Endothelial cell of umbilical vein (primary cell): ENCODE data around the gene RAB36. TPM values are rescaled to one million over a fixed set of nuclear protein-coding genes. Genes with fewer than 3 reads are reported as not detected.

Experiments
- BruUV-seq: library from RNA; stranded (reverse); fragments of 400-500 nt; replicated peaks from 2 replicates; lab custom pipeline; 2021; lab: Mats Ljungman, UMichigan
- CTCF ChIA-PET: fragments of 300-600, 350-600 bp; sonication (Branson Sonifier 250); formaldehyde crosslinking; loops from one replicate; lab custom pipeline; 2021; ENCODE audit warnings: antibody characterized with exemption, inconsistent platforms; lab: Charles Lee
- POLR2A ChIA-PET: fragments of 300-600, 350-600 bp; sonication (Branson Sonifier 250); formaldehyde crosslinking; loops from one replicate; lab custom pipeline; 2021; ENCODE audit warnings: antibody characterized with exemption, inconsistent platforms; lab: Charles Lee
- DNase-seq: peaks from one replicate; pipeline ENCODE4 v3.0.0-alpha.2; 2011; ENCODE audit warnings: low read depth, low spot score
- FAIRE-seq: peaks from 2 replicates; lab custom pipeline; 2011; peaks lifted over from hg19 to GRCh38; lab: Jason Lieb, UNC
- H2AFZ ChIP-seq: 2 replicates; pipeline ENCODE4 v1.6.0; 2012; ENCODE audit warnings: low read depth, low read length, control low read depth, inconsistent platforms
- H3K27ac ChIP-seq: 2 replicates; pipeline ENCODE4 v1.5.1; 2011; ENCODE audit warnings: low read depth, mild to moderate bottlenecking, control low read depth, low read length, moderate library complexity; ENCODE audit not compliant: insufficient read depth
- H3K27me3 ChIP-seq, 2 experiments: 2 replicates each; pipeline versions ENCODE4 v1.6.0 to v1.6.1; 2011; ENCODE audit warnings: low read length in 2 of 2, mixed read lengths in 1 of 2; ENCODE audit not compliant: control insufficient read depth in 2 of 2, insufficient read depth in 2 of 2
- H3K36me3 ChIP-seq, 2 experiments: 2 replicates in 1 of 2; 3 replicates in 1 of 2; pipeline ENCODE4 v1.5.1; 2011; ENCODE audit warnings: low read length in 2 of 2, mild to moderate bottlenecking in 1 of 2, moderate library complexity in 1 of 2; ENCODE audit not compliant: control insufficient read depth in 2 of 2, insufficient read depth in 2 of 2; ENCODE audit errors: extremely low read depth in 1 of 2
- H3K4me1 ChIP-seq: 3 replicates; pipeline ENCODE4 v1.5.1; 2011; ENCODE audit warnings: mild to moderate bottlenecking, low read length; ENCODE audit not compliant: control insufficient read depth, insufficient read depth; ENCODE audit errors: extremely low read depth
- H3K4me2 ChIP-seq: 2 replicates; pipeline ENCODE4 v1.6.1; 2011; ENCODE audit warnings: low read length, control low read depth, mixed read lengths; ENCODE audit not compliant: insufficient read depth
- H3K4me3 ChIP-seq, 3 experiments: fragments of 200-600 bp in 1 of 3; sonication (generic), shearing (Covaris generic) in 1 of 3; replicated peaks in 1 of 3; 2 replicates each; pipeline ENCODE4 v1.5.1; 2011 to 2016; ENCODE audit warnings: control low read depth in 3 of 3, low read length in 3 of 3, mild to moderate bottlenecking in 2 of 3, inconsistent platforms in 1 of 3, low read depth in 1 of 3, moderate library complexity in 1 of 3; ENCODE audit not compliant: insufficient read depth in 1 of 3
- H3K79me2 ChIP-seq: 2 replicates; pipeline ENCODE4 v1.6.0; 2012; ENCODE audit warnings: low read length, inconsistent platforms; ENCODE audit not compliant: control insufficient read depth, insufficient read depth
- H3K9ac ChIP-seq: replicated peaks from 2 replicates; pipeline ENCODE3; 2011; ENCODE audit warnings: low read length, control low read depth; ENCODE audit not compliant: insufficient read depth; ENCODE audit errors: extremely low read depth
- H3K9me1 ChIP-seq: replicated peaks from 3 replicates; pipeline ENCODE4 v1.6.0; 2011; ENCODE audit warnings: mild to moderate bottlenecking, low read length; ENCODE audit not compliant: control insufficient read depth, insufficient read depth; ENCODE audit errors: extremely low read depth
- H3K9me3 ChIP-seq: replicated peaks from 2 replicates; pipeline ENCODE4 v1.5.1; 2012; ENCODE audit warnings: low read length, inconsistent platforms; ENCODE audit not compliant: control insufficient read depth, insufficient read depth
- H4K20me1 ChIP-seq: replicated peaks from 2 replicates; pipeline ENCODE3; 2011; ENCODE audit warnings: mild to moderate bottlenecking, low read length; ENCODE audit not compliant: control insufficient read depth, insufficient read depth; ENCODE audit errors: extremely low read depth
- CTCF ChIP-seq, 2 donors: IDR thresholded peaks; 1 replicate in 1 of 2; 2 replicates in 1 of 2; pipeline ENCODE4 v1.5.1; 2011; ENCODE audit warnings: low read length in 2 of 2, mild to moderate bottlenecking in 2 of 2, moderate library complexity in 2 of 2, control low read depth in 1 of 2, inconsistent platforms in 1 of 2, low read depth in 1 of 2; ENCODE audit not compliant: insufficient read depth in 1 of 2; ENCODE audit errors: extremely low read depth in 1 of 2
- EZH2 ChIP-seq: IDR thresholded peaks from 2 replicates; pipeline ENCODE4 v1.6.1; 2012; ENCODE audit warnings: borderline replicate concordance, low read depth, mild to moderate bottlenecking, moderate library complexity, low read length, inconsistent platforms; ENCODE audit not compliant: severe bottlenecking
- FOS ChIP-seq: IDR thresholded peaks from 2 replicates; pipeline ENCODE4 v1.6.1; 2011; ENCODE audit warnings: mild to moderate bottlenecking, low read length, moderate library complexity, borderline replicate concordance; ENCODE audit not compliant: insufficient read depth
- GATA2 ChIP-seq: IDR thresholded peaks from 2 replicates; pipeline ENCODE4 v1.7.0; 2011; ENCODE audit warnings: low read depth, mild to moderate bottlenecking, moderate library complexity, mixed read lengths, low read length; ENCODE audit not compliant: insufficient read length, insufficient read depth
- JUN ChIP-seq: IDR thresholded peaks from 2 replicates; pipeline ENCODE4 v1.6.1; 2011; ENCODE audit warnings: borderline replicate concordance, low read depth; ENCODE audit not compliant: insufficient read length, insufficient read depth
- MAX ChIP-seq: IDR thresholded peaks from 2 replicates; pipeline ENCODE4 v1.6.1; 2011; ENCODE audit not compliant: insufficient read depth, insufficient read length
- MYC ChIP-seq: IDR thresholded peaks from one replicate; pipeline ENCODE4 v1.6.1; 2011; ENCODE audit warnings: mild to moderate bottlenecking, low read depth, low read length
- POLR2A ChIP-seq: IDR thresholded peaks from 2 replicates; pipeline ENCODE4 v1.6.1; 2012; ENCODE audit warnings: low read depth, mild to moderate bottlenecking, control low read depth, low read length
- POLR2AphosphoS5 ChIP-seq: IDR thresholded peaks from 2 replicates; pipeline ENCODE4 v1.6.1; 2012; ENCODE audit warnings: low read depth, mild to moderate bottlenecking, control low read depth, low read length, moderate library complexity; ENCODE audit not compliant: insufficient read depth
- dilution Hi-C: fragments of 300-500 bp; cut with MboI; formaldehyde crosslinking; loops from one replicate; pipeline ENCODE4 v1.15.0; 2019; ENCODE audit warnings: low sequenced_read_pairs; ENCODE audit not compliant: extremely low pct_ligation_motif_present
- intact Hi-C: fragments of 100-400 bp; cut with micrococcal nuclease; formaldehyde crosslinking; loops from one replicate; pipeline ENCODE4 v1.10.0; 2022
- polyA plus RNA-seq, 4 experiments: library from polyadenylated mRNA; depleted of rRNA in 3 of 4; stranded (reverse) in 3 of 4; unstranded in 1 of 4; fragments of >200 nt; gene quantifications; 2 replicates each; pipeline versions ENCODE4 v1.2.1 to v1.2.3, GENCODE V29; 2011 to 2012; ENCODE audit warnings: missing spikeins in 1 of 4
- total RNA-seq: library from RNA; stranded (reverse); gene quantifications from 2 replicates; pipeline ENCODE4 v1.2.3, GENCODE V29; 2021

RAB36 gene
- total and polyA plus RNA-seq, 2 donors (not counting 3 experiments of a cell fraction or from before 2014, with no cell fraction given): 2.7 to 3.1 TPM

GRCh38 chr22:23169043-23169406 is 23.7 kb downstream of the RAB36 start:
- DNase-seq (no peak), FAIRE-seq (no peak)
- Histone ChIP-seq H3K4me3 (no peak overlapping the region), H3K9me1 (no peaks in the 10 kb centered on the region), H3K4me2 (no peak overlapping the region), H3K9ac (no peak overlapping the region), H2AFZ (no peak overlapping the region), H3K27me3 (no peaks in the 10 kb centered on the region), H3K36me3 (no peaks in the 10 kb centered on the region), H3K4me1 (no peaks in the 10 kb centered on the region), H3K9me3 (no peaks in the 10 kb centered on the region), H3K27ac (no peak overlapping the region), H4K20me1 (no peaks in the 10 kb centered on the region), H3K79me2 (no peaks in the 10 kb centered on the region)
- no peak for TF ChIP-seq EZH2
- TF ChIP-seq MYC: no peak
- TF ChIP-seq JUN: no peak
- TF ChIP-seq MAX: no peak
- no peak for TF ChIP-seq FOS
- no peak for TF ChIP-seq CTCF (IDR thresholded peaks at IDR 0.05; ENCODE audit: extremely low read depth in 1 of 2, insufficient read depth in 1 of 2, low read depth in 1 of 2, low read length in 2 of 2)
- no peak for TF ChIP-seq GATA2
- no peak for TF ChIP-seq POLR2AphosphoS5
- no peak for TF ChIP-seq POLR2A
- BruUV-seq: no TSS peak
- dilution Hi-C loops: no loop called here
- ChIA-PET POLR2A (no interaction called here), CTCF (interaction anchor here (0.7 to 2.8 kb wide), 5 partner anchors 16 to 217 kb away, joined by 3 to 11 read pairs (median 5); no protein-coding TSS in a partner anchor)
- intact Hi-C loops: no loop called here
